GM12892 (cell line): ENCODE measurements around the gene TANGO2.

Experiments
- DNase-seq: peaks from one replicate; pipeline ENCODE4 v3.0.0; 2011; ENCODE audit not compliant: insufficient read length
- FAIRE-seq: peaks from 2 replicates; lab custom pipeline; 2011; peaks lifted over from hg19 to GRCh38; lab: Jason Lieb, UNC
- POLR2A ChIP-seq: IDR thresholded peaks from 2 replicates; pipeline ENCODE4 v1.6.1; 2011; ENCODE audit warnings: low read depth, low read length, control low read depth
- POLR2AphosphoS5 ChIP-seq: IDR thresholded peaks from 2 replicates; pipeline ENCODE4 v1.6.1; 2011; ENCODE audit warnings: low read depth, low read length, control low read depth
- TAF1 ChIP-seq: IDR thresholded peaks from 2 replicates; pipeline ENCODE4 v1.6.1; 2011; ENCODE audit warnings: low read depth, mild to moderate bottlenecking, control low read depth, low read length, borderline replicate concordance

TANGO2 gene

GRCh38 chr22:20079745-20080444 is 59.0 kb downstream of the TANGO2 start, which contains the start of gene DGCR8:
TSS of gene DGCR8 (plus strand) at chr22:20080241. CDS start at chr22:20085964, 5,723 bp downstream.
- DNase-seq (peak; percentile 98), FAIRE-seq (peak; percentile 95)
- TF ChIP-seq TAF1 (peak; percentile 14; the same call in 1 of the 2 replicates), POLR2A (peak; percentile 80), POLR2AphosphoS5 (peak; percentile 80)

DNA sequence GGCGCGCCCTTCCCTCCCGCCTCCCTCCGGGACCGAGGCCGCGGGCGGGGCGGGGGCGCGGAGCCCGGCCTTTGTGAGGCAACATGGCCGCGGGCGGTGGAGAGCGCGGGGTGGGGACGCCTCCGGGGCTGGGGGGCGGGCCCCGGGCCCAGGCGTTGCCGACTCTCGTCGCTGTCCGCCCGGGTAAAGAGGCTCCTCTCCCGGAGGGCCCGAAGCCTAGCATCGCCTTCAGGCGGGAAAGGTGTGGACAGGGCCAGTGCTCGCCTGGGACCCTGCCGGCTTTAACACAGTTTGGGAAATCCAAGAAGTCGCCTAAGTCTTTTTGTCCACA is 59.5 kb downstream of the TANGO2 start:
- no peak for FAIRE-seq

GRCh38 chr22:20080776-20081654 is 60.1 kb downstream of the TANGO2 start:
- no peak for DNase-seq
- FAIRE-seq, result no peak
- TF ChIP-seq POLR2A, result no peak
- no peak for TF ChIP-seq TAF1
- no peak for TF ChIP-seq POLR2AphosphoS5

More for the DNA sequence above, 59.5 kb downstream of the TANGO2 start:
- no peak for TF ChIP-seq TAF1
- no peak for TF ChIP-seq POLR2A
- no peak for TF ChIP-seq POLR2AphosphoS5
- DNase-seq, result peak; percentile 85

- FAIRE-seq (no peak), DNase-seq (no peak)
- TF ChIP-seq POLR2AphosphoS5, result no peak
- no peak for TF ChIP-seq POLR2A
- no peak for TF ChIP-seq TAF1
Measured at GRCh38 chr22:20083157-20083890, 62.4 kb downstream of the TANGO2 start.

DNA sequence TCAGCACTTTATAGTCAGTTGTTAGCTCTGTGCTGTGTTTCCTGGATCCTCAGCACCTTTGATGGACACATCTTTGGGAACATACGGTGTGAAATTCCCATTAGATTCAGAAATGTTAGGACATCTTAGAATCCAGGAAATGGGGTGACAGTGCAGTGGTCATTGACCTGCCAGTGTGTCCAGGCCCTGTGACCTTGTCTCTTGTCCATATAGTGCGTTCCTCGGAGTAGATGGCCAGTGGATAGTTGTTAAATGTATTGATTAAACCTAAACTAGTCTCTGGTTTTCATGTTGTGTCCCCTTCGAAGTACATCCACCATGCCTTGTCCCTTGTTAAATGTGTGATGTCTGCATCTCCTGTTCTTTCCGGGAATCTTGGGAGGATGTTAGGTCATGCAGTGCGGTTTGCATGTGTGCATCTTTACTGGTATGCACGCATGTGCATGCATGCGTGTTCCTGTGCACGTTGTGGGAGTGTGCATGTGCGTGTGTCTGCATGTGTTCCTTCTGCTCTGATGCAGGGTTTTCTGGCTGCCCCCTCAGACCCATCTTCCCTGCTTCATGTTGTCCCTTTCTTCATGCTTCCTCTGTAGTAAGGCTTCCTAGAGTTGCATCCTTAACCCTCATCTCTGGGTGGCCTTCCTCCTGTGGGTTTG is 63.1 kb downstream of the TANGO2 start:
- no peak for FAIRE-seq
- no peak for TF ChIP-seq TAF1
- no peak for TF ChIP-seq POLR2A
- TF ChIP-seq POLR2AphosphoS5, result no peak

DNA sequence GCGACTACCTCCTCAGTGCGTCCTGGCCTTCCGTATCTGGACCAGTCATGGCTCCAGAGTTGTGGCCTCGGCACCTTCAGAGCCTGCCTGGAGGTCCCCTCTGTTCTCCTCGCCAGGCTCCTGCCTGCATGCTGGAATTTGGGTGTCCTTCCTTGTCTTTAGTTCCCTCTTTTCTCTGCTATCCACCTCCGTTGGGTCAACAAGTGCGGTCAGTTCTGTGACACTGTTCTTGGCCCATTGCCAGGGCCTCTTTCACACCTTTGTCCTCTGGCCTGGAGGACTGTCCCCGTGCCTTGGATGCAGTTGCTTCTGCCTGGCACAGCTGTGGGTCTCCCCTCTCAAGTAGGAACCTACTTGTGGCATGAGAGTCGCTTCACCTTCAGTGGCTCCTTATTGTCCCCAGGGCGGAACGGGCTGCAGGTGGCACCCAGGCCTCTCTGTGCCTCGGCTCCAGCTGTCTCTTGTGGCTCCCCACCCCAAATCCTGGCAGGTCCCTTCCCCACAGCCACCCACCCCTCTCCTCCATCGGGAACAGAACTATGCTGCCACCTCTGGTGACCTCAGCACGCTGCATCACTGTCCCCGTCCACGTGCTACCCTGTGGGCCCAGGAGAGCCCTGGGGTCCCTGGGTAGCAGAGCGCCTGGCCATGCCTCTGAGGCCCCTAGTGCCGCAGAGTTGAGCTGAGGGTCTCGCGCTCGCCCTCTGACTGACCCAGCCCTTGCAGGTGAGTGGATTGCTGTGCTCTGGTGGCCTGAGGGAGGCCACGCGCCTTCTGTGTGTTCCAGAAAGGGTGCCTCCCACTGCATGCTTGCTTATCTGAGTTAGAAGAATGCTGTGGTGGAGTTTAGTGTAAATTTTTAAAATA is 63.9 kb downstream of the TANGO2 start:
- TF ChIP-seq TAF1 (no peak), POLR2AphosphoS5 (no peak), POLR2A (no peak)
- DNase-seq (no peak), FAIRE-seq (no peak)

More for the DNA sequence above, 63.1 kb downstream of the TANGO2 start:
- DNase-seq, result no peak

- no peak for FAIRE-seq
- no peak for TF ChIP-seq TAF1
- TF ChIP-seq POLR2A, result no peak
- TF ChIP-seq POLR2AphosphoS5, result no peak
- DNase-seq, result no peak
Measured at GRCh38 chr22:20085651-20086050, 64.7 kb downstream of the TANGO2 start.

DNA sequence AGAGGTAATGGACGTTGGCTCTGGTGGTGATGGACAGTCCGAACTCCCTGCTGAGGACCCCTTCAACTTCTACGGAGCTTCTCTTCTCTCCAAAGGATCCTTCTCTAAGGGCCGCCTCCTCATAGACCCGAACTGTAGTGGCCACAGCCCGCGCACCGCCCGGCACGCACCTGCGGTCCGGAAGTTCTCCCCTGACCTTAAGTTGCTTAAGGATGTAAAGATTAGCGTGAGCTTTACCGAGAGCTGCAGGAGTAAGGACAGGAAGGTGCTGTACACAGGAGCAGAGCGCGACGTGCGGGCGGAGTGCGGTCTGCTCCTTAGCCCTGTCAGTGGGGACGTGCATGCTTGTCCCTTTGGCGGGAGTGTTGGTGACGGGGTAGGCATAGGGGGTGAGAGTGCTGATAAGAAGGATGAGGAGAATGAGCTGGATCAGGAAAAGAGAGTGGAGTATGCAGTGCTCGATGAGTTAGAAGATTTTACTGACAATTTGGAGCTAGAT is 65.2 kb downstream of the TANGO2 start:
- TF ChIP-seq TAF1, result no peak
- no peak for TF ChIP-seq POLR2AphosphoS5
- no peak for TF ChIP-seq POLR2A
- DNase-seq (no peak), FAIRE-seq (no peak)

- no peak for DNase-seq
- no peak for FAIRE-seq
- no peak for TF ChIP-seq TAF1
- TF ChIP-seq POLR2AphosphoS5, result no peak
- no peak for TF ChIP-seq POLR2A
Measured at GRCh38 chr22:20086763-20087162, 65.9 kb downstream of the TANGO2 start.
